HepG2 (cell line): ENCODE measurements around the gene PCNA. TPM values are rescaled to one million over a fixed set of nuclear protein-coding genes. Genes with fewer than 3 reads are reported as not detected.
A peak's percentile ranks its signal among the peaks of the same experiment; 100 is the strongest.

ENCODE experiments used
- ARID5B ChIP-seq: IDR thresholded peaks from 2 replicates; pipeline ENCODE4 v1.4.0; 2020; ENCODE audit warnings: mild to moderate bottlenecking, missing genetic modification reagents
- FOXA3 ChIP-seq: IDR thresholded peaks from 2 replicates; pipeline ENCODE4 v1.6.1; 2016; ENCODE audit warnings: missing genetic modification reagents, missing compliant biosample characterization
- HNF4G ChIP-seq, 2 experiments: sonication (generic) in 1 of 2; formaldehyde crosslinking in 1 of 2; IDR thresholded peaks; 2 replicates each; pipeline versions ENCODE4 v1.4.0 to v1.6.1; 2011 to 2020; ENCODE audit warnings: borderline replicate concordance in 2 of 2, low read depth in 2 of 2, mild to moderate bottlenecking in 2 of 2, low read length in 1 of 2, missing genetic modification reagents in 1 of 2, moderate library complexity in 1 of 2
- MIER2 ChIP-seq: IDR thresholded peaks from 2 replicates; pipeline ENCODE4 v1.6.1; 2016; ENCODE audit warnings: missing biosample characterization, missing genetic modification reagents
- TEAD3 ChIP-seq: optimal IDR thresholded peaks from 2 replicates; pipeline ENCODE3; 2016; ENCODE audit warnings: borderline replicate concordance
- ZBTB40 ChIP-seq, 2 experiments: fragments of 450-650 bp in 1 of 2; sonication (generic) in 1 of 2; formaldehyde crosslinking in 1 of 2; IDR thresholded peaks; 2 replicates each; pipeline versions ENCODE4 v1.6.1 to v1.8.0; 2016 to 2022; ENCODE audit warnings: antibody characterized with exemption in 1 of 2, mild to moderate bottlenecking in 1 of 2, missing genetic modification reagents in 1 of 2
- ZNF232 ChIP-seq: sonication (generic); formaldehyde crosslinking; IDR thresholded peaks from 2 replicates; pipeline ENCODE4 v1.4.0; 2020; ENCODE audit warnings: missing genetic modification reagents, borderline replicate concordance
- polyA plus RNA-seq, 8 experiments: library from polyadenylated mRNA; depleted of rRNA in 3 of 8; stranded (reverse) in 7 of 8; unstranded in 1 of 8; fragments of >200 nt; fragmentation: Illumina TruSeq in 4 of 8; extraction: Trizol in 4 of 8; gene quantifications; 2 replicates each; pipeline versions ENCODE4 v1.2.1 to v1.2.3, GENCODE V29; 2011 to 2016; ENCODE audit warnings: low read depth in 4 of 8, missing spikeins in 1 of 8, mixed read lengths in 1 of 8; ENCODE audit not compliant: insufficient read depth in 1 of 8
- total RNA-seq, 5 experiments: library from RNA; depleted of rRNA; stranded (reverse); fragments of >200 nt; fragmentation: Illumina TruSeq; extraction: Trizol; gene quantifications; 2 replicates each; pipeline ENCODE4 v1.2.3, GENCODE V29; 2016; ENCODE audit warnings: low read depth in 1 of 5
- TF ChIP-seq, protein P1 (sequence below): IDR thresholded peaks from 2 replicates; pipeline ENCODE4 v1.6.1; 2018; ENCODE audit warnings: missing genetic modification reagents, mild to moderate bottlenecking, missing compliant biosample characterization

PCNA gene
- total and polyA plus RNA-seq, 2 of the 13 experiments (the other 11 are each of a cell fraction or from before 2014, with no cell fraction given) = 229 to 655 TPM

DNA sequence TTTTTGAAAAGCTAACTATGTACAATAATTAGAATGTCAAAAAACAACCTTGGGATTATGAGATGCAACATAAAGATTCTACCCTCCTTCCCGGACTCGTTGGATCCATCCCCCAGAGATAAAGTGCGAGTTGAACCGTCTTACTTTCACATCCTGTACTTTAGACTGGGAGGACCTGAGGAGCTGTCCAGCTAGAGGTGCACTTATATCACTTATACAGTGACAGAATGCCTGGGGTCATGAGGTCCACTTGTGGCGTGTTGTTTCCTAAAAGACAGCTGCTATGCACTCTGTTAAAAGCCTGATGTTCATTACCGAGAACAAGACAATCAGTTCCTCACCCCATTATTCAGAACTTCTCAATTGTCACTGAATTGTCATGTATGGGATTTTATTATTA lies 9.1 kb upstream of the PCNA start (continued):
- TF ChIP-seq ZBTB40 (IDR thresholded peaks at IDR 0.05) = no peak
- TF ChIP-seq ZBTB40 (CRISPR knock-in tag; IDR thresholded peaks at IDR 0.05) = no peak
- peak; percentile 42; the same call in 1 of the 2 replicates for TF ChIP-seq HNF4G (IDR thresholded peaks at IDR 0.05; ENCODE audit: borderline replicate concordance, low read depth, low read length)
- TF ChIP-seq HNF4G (CRISPR knock-in tag; IDR thresholded peaks at IDR 0.05; ENCODE audit: borderline replicate concordance, low read depth) = no peak
- peak; percentile 42 for TF ChIP-seq TEAD3 (CRISPR knock-in tag)
- peak; percentile 21; the same call in 1 of the 2 replicates for TF ChIP-seq ARID5B (CRISPR knock-in tag)
- TF ChIP-seq, protein P1, sequence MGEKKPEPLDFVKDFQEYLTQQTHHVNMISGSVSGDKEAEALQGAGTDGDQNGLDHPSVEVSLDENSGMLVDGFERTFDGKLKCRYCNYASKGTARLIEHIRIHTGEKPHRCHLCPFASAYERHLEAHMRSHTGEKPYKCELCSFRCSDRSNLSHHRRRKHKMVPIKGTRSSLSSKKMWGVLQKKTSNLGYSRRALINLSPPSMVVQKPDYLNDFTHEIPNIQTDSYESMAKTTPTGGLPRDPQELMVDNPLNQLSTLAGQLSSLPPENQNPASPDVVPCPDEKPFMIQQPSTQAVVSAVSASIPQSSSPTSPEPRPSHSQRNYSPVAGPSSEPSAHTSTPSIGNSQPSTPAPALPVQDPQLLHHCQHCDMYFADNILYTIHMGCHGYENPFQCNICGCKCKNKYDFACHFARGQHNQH (CRISPR knock-in tag) = peak; percentile 21; the same call in 1 of the 2 replicates
- TF ChIP-seq ZNF232 = no peak
- 0 out of 2 replicates have a peak, but pooled peaks have one; percentile 5 for TF ChIP-seq FOXA3 (CRISPR knock-in tag)
- TF ChIP-seq MIER2 (CRISPR knock-in tag) = peak; percentile 91
